Measurements from ENCODE around the gene ZNF557. TPM values are rescaled to one million over a fixed set of nuclear protein-coding genes. Genes with fewer than 3 reads are reported as not detected.

Gene ZNF557
- total RNA-seq, 4 donors from 2014 or later = 7.9 to 12.0 (median 8.8) TPM

GRCh38 chr19:7098701-7099596, 29.4 kb downstream of the ZNF557 start:
- no peak for TF ChIP-seq EP300 (IDR thresholded peaks at IDR 0.05)
- peak; percentile 20 for TF ChIP-seq POLR2AphosphoS5 (IDR thresholded peaks at IDR 0.05)
- TF ChIP-seq CTCF (IDR thresholded peaks at IDR 0.05) = peak in 1 of 4 experiments; percentile 39
- peak in 1 of 2 donors; percentile 3 for TF ChIP-seq POLR2A (IDR thresholded peaks at IDR 0.05)
- WGBS, 2 donors (ENCODE audit: low coverage in 1 of 2) = 0 to 1% methylated on average over 24 to 39 of the region's 78 CpGs
- peak overlapping the region; percentile 68 to 96 (median 92) for H3K27ac ChIP-seq
- peaks cover 0 to 16% (median 0%) of the 10 kb centered on the region in 3 donors for H3K4me1 ChIP-seq
- peak; percentile 97 for ATAC-seq
- peaks cover 0 to 15% (median 3%) of the 10 kb centered on the region in 3 donors for H3K9me3 ChIP-seq
- peak overlapping the region; percentile 40 to 73 for H3K4me3 ChIP-seq
- H3K27me3 ChIP-seq = no peaks in the 10 kb centered on the region
- H3K36me3 ChIP-seq = peaks cover 0 to 6% of the 10 kb centered on the region in 2 donors

GRCh38 chr19:7099597-7099921, 30.1 kb downstream of the ZNF557 start:
- H3K27ac ChIP-seq = peak overlapping the region; percentile 68 to 96 (median 92)
- WGBS, 2 donors (ENCODE audit: low coverage in 1 of 2) = 6 to 16% methylated on average over 4 to 7 of the region's 9 CpGs
- H3K4me1 ChIP-seq = peaks cover 0 to 16% (median 0%) of the 10 kb centered on the region in 3 donors
- ATAC-seq = no peak
- peaks cover 0 to 9% (median 3%) of the 10 kb centered on the region in 3 donors for H3K9me3 ChIP-seq
- peak overlapping the region; percentile 40 to 73 for H3K4me3 ChIP-seq
- no peaks in the 10 kb centered on the region for H3K27me3 ChIP-seq
- H3K36me3 ChIP-seq = peaks cover 0 to 6% of the 10 kb centered on the region in 2 donors
- TF ChIP-seq POLR2AphosphoS5 (IDR thresholded peaks at IDR 0.05) (no peak), POLR2A (IDR thresholded peaks at IDR 0.05) (no peak), CTCF (IDR thresholded peaks at IDR 0.05) (no peak), EP300 (IDR thresholded peaks at IDR 0.05) (no peak)

- Histone ChIP-seq H3K4me1 (peaks cover 0 to 16% (median 0%) of the 10 kb centered on the region in 3 donors), H3K4me3 (no peak overlapping the region), H3K36me3 (no peaks in the 10 kb centered on the region), H3K27ac (no peak overlapping the region), H3K27me3 (no peaks in the 10 kb centered on the region), H3K9me3 (no peaks in the 10 kb centered on the region)
- TF ChIP-seq EP300 (IDR thresholded peaks at IDR 0.05) (no peak), CTCF (IDR thresholded peaks at IDR 0.05) (no peak), POLR2AphosphoS5 (IDR thresholded peaks at IDR 0.05) (no peak), POLR2A (IDR thresholded peaks at IDR 0.05) (no peak)
- WGBS, 2 donors (ENCODE audit: low coverage in 1 of 2) = 50 to 61% methylated on average over 6 to 12 of the region's 19 CpGs
- ATAC-seq = no peak
Measured at GRCh38 chr19:7101498-7102253, 32.2 kb downstream of the ZNF557 start.

GRCh38 chr19:7104747-7105447, 35.4 kb downstream of the ZNF557 start:
- TF ChIP-seq POLR2A (IDR thresholded peaks at IDR 0.05) = no peak
- TF ChIP-seq CTCF (IDR thresholded peaks at IDR 0.05) = no peak
- TF ChIP-seq POLR2AphosphoS5 (IDR thresholded peaks at IDR 0.05) = no peak
- no peak for TF ChIP-seq EP300 (IDR thresholded peaks at IDR 0.05)
- Histone ChIP-seq H3K27ac (no peak overlapping the region), H3K36me3 (no peaks in the 10 kb centered on the region), H3K4me1 (peaks cover 0 to 4% (median 0%) of the 10 kb centered on the region in 3 donors), H3K27me3 (peaks cover 6% of the 10 kb centered on the region), H3K9me3 (no peaks in the 10 kb centered on the region), H3K4me3 (no peak overlapping the region)
- ATAC-seq = no peak

All from gastroesophageal sphincter (tissue), 4 donors.